Adrenal gland (tissue), 5 donors: ENCODE measurements around the gene MAP3K12.

ENCODE experiments used
- POLR2A ChIP-seq, 2 donors: fragments of 450-650 bp; IDR thresholded peaks; one replicate each; pipeline ENCODE4 v1.6.1; 2017; ENCODE audit warnings: antibody characterized with exemption in 2 of 2, mild to moderate bottlenecking in 2 of 2, moderate library complexity in 1 of 2
- TF ChIP-seq, protein P1 (sequence below), 6 experiments: fragments of 450-650 bp in 4 of 6; fragments of 200-600 bp in 2 of 6; sonication (generic) in 1 of 6; IDR thresholded peaks; 1 replicate in 5 of 6; 2 replicates in 1 of 6; pipeline versions ENCODE4 v1.5.1 to v1.8.0; 2016 to 2021; ENCODE audit warnings: antibody characterized with exemption in 6 of 6, mild to moderate bottlenecking in 2 of 6, moderate library complexity in 1 of 6
- donor health status: DM: no; HTN: no; CAD: no.

DNA sequence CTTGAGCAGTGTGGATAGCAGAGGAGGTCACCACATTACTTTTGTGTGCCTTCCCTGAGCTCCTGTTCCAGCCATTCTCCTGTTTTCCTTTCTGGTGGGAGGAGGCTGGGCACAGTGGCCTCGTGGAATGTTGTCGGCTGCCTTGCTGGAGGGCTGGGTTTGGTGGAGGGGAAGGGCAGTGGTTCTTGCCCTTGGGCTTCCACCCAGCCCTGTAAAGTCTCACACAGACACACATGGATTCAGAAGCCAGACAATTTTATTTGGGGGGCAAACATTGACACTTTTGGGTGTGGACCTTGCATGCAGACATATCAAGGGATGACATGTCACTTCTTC lies 7.2 kb upstream of the MAP3K12 start:
- TF ChIP-seq, protein P1, sequence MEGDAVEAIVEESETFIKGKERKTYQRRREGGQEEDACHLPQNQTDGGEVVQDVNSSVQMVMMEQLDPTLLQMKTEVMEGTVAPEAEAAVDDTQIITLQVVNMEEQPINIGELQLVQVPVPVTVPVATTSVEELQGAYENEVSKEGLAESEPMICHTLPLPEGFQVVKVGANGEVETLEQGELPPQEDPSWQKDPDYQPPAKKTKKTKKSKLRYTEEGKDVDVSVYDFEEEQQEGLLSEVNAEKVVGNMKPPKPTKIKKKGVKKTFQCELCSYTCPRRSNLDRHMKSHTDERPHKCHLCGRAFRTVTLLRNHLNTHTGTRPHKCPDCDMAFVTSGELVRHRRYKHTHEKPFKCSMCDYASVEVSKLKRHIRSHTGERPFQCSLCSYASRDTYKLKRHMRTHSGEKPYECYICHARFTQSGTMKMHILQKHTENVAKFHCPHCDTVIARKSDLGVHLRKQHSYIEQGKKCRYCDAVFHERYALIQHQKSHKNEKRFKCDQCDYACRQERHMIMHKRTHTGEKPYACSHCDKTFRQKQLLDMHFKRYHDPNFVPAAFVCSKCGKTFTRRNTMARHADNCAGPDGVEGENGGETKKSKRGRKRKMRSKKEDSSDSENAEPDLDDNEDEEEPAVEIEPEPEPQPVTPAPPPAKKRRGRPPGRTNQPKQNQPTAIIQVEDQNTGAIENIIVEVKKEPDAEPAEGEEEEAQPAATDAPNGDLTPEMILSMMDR (IDR thresholded peaks at IDR 0.05): no peak
- no peak for TF ChIP-seq POLR2A (IDR thresholded peaks at IDR 0.05)
